ENCODE results near the gene OIT3.
A peak's percentile ranks its signal among the peaks of the same experiment; 100 is the strongest.

Gene OIT3

DNA sequence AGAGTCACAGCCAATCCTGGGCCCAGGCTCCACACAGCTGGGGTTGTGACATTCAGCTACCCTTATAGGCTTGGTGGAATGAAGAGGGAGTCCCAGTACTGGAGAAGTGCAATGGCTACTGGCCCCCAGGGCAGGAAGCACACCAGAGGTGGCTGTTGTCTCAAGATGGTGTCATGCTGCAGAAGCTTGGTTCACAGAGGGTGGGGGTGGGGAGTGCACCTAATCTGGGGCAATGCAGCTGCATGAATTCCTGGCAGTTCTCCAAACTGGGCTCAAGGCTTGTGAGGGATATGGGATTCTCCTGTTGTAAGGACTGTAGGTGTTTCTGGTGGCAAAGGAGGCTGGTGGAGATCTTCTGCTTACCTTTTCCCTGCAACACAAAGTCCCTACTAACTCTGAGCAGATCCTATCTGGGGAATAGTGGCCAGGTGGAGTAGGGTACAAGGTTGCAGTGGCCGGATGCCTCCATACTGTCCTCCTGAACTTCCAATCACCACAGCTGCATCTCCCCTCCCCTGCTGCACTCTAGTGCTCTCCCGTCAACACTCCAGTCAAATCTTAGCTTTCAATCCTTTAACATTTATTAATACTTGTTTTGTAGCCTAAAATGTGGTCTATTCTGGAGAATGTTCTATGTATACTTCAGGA lies 88.5 kb downstream of the OIT3 start:
- ChIA-PET POLR2A (no interaction called here), CTCF (no interaction called here)
- Histone ChIP-seq H3K27ac (ENCODE audit: extremely low read depth, low read depth, low read length) (no peak overlapping the region), H3K4me3 (ENCODE audit: low read depth, low read length) (no peak overlapping the region), H3K9me3 (ENCODE audit: control insufficient read depth, insufficient read depth, low read depth, low read length) (no peaks in the 10 kb centered on the region), H3K4me1 (ENCODE audit: control insufficient read depth, insufficient read depth, low read length) (no peaks in the 10 kb centered on the region), H3K36me3 (ENCODE audit: control insufficient read depth in 2 of 2, insufficient read depth in 1 of 2, low read length in 2 of 2) (no peaks in the 10 kb centered on the region)
- TF ChIP-seq, protein P1, sequence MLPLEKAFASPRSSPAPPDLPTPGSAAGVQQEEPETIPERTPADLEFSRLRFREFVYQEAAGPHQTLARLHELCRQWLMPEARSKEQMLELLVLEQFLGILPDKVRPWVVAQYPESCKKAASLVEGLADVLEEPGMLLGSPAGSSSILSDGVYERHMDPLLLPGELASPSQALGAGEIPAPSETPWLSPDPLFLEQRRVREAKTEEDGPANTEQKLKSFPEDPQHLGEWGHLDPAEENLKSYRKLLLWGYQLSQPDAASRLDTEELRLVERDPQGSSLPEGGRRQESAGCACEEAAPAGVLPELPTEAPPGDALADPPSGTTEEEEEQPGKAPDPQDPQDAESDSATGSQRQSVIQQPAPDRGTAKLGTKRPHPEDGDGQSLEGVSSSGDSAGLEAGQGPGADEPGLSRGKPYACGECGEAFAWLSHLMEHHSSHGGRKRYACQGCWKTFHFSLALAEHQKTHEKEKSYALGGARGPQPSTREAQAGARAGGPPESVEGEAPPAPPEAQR (tag by site-specific recombination; IDR thresholded peaks at IDR 0.05): no peak
- TF ChIP-seq GFI1B (tag by site-specific recombination; IDR thresholded peaks at IDR 0.05): no peak
- no peak for TF ChIP-seq BCL11B (tag by site-specific recombination; IDR thresholded peaks at IDR 0.05; ENCODE audit: low read depth)
- TF ChIP-seq, protein P2, sequence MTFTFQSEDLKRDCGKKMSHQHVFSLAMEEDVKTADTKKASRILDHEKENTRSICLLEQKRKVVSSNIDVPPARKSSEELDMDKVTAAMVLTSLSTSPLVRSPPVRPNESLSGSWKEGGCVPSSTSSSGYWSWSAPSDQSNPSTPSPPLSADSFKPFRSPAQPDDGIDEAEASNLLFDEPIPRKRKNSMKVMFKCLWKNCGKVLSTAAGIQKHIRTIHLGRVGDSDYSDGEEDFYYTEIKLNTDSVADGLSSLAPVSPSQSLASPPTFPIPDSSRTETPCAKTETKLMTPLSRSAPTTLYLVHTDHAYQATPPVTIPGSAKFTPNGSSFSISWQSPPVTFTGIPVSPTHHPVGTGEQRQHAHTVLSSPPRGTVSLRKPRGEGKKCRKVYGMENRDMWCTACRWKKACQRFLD (tag by site-specific recombination; IDR thresholded peaks at IDR 0.05): no peak
- no peak for TF ChIP-seq ZNF544 (tag by site-specific recombination; IDR thresholded peaks at IDR 0.05)
- no peak for TF ChIP-seq ZIC2 (tag by site-specific recombination; IDR thresholded peaks at IDR 0.05)
- 0 out of 2 replicates have a peak, but pooled peaks have one; percentile 42 for TF ChIP-seq ZNF548 (tag by site-specific recombination; IDR thresholded peaks at IDR 0.05)
- TF ChIP-seq MZF1 (tag by site-specific recombination; IDR thresholded peaks at IDR 0.05; ENCODE audit: borderline replicate concordance): no peak
